Choroid plexus epithelial cell (primary cell): ENCODE data around the gene POLN.

ENCODE experiments used
- DNase-seq: peaks from one replicate; pipeline ENCODE4 v3.0.0-alpha.2; 2010; ENCODE audit warnings: low read depth
- H3K4me3 ChIP-seq: 2 replicates; pipeline ENCODE4 v1.5.1; 2011; ENCODE audit warnings: low read depth, mild to moderate bottlenecking, control low read depth, low read length, moderate library complexity
- TF ChIP-seq, protein P1 (sequence below): conservative IDR thresholded peaks from 2 replicates; pipeline ENCODE4 v1.5.1; 2011; ENCODE audit warnings: low read depth, mild to moderate bottlenecking, control low read depth, inconsistent platforms, low read length, moderate library complexity

POLN gene

DNA sequence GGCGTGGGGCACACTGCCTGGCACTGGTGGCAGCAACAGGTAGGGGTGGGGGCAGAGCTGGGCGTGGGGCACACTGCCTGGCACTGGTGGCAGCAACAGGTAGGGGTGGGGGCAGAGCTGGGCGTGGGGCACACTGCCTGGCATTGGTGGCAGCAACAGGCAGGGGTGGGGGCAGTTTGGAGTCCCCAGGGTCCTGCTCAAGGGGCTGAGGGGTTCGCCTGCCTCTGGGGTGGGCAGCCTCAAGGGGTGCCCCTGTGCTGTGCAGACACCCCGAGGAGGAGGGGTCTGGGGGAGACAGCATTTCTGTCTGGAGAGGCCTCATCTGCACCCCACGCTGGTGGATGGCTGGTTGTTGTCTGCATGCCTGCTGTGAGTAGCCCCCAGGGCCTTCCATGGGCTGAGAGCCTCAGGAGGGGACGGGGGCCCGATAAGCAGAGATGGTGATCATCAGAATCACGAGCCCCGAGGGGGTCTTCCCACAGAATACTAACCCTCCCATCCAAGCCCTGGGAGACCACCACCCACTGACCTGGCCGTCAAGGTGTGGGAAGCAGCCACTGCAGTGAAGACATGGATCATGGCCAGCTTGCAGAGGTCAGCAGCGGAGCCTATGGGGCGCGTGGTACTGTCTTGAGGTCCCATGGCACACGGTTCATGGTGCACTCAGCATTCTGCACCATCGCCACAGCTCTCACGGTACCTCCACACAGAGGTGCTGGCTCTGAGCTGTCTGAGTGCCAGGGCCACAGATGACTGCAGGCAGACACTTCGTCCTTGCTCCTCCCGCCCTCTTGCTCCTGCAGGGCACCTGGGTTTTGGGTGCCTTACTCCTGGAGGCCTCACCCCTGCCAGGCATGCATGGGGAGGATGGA is 161.3 kb downstream of the POLN start:
- no peak overlapping the region for H3K4me3 ChIP-seq
- TF ChIP-seq, protein P1, sequence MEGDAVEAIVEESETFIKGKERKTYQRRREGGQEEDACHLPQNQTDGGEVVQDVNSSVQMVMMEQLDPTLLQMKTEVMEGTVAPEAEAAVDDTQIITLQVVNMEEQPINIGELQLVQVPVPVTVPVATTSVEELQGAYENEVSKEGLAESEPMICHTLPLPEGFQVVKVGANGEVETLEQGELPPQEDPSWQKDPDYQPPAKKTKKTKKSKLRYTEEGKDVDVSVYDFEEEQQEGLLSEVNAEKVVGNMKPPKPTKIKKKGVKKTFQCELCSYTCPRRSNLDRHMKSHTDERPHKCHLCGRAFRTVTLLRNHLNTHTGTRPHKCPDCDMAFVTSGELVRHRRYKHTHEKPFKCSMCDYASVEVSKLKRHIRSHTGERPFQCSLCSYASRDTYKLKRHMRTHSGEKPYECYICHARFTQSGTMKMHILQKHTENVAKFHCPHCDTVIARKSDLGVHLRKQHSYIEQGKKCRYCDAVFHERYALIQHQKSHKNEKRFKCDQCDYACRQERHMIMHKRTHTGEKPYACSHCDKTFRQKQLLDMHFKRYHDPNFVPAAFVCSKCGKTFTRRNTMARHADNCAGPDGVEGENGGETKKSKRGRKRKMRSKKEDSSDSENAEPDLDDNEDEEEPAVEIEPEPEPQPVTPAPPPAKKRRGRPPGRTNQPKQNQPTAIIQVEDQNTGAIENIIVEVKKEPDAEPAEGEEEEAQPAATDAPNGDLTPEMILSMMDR = no peak
- no peak for DNase-seq

- TF ChIP-seq, protein P1 = no peak
- no peak for DNase-seq
- no peak overlapping the region for H3K4me3 ChIP-seq
Measured at GRCh38 chr4:2079926-2080325, 162.0 kb downstream of the POLN start.

DNA sequence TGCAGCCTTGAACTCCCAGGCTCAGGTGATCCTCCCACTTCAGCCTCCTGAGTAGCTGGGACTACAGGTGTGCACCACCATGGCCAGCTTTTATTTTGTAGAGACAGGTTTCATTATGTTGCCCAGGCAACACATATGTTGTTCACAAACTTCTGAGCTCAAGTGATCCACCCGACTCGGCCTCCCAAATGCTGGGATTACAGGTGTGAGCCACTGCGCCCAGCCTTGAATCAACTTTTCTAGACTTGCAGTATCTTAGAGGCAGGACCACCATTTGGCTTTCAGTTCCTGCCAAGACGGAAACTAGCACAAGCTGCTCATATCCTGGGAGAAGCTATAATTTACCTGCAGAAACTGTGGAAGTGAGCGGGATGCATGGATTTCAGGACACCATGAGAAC is 162.9 kb downstream of the POLN start:
- no peak overlapping the region for H3K4me3 ChIP-seq
- no peak for DNase-seq
- TF ChIP-seq, protein P1 = no peak

- no peak for DNase-seq
- no peak overlapping the region for H3K4me3 ChIP-seq
- TF ChIP-seq, protein P1 = no peak
Measured at GRCh38 chr4:2078584-2078983, 163.3 kb downstream of the POLN start.

DNA sequence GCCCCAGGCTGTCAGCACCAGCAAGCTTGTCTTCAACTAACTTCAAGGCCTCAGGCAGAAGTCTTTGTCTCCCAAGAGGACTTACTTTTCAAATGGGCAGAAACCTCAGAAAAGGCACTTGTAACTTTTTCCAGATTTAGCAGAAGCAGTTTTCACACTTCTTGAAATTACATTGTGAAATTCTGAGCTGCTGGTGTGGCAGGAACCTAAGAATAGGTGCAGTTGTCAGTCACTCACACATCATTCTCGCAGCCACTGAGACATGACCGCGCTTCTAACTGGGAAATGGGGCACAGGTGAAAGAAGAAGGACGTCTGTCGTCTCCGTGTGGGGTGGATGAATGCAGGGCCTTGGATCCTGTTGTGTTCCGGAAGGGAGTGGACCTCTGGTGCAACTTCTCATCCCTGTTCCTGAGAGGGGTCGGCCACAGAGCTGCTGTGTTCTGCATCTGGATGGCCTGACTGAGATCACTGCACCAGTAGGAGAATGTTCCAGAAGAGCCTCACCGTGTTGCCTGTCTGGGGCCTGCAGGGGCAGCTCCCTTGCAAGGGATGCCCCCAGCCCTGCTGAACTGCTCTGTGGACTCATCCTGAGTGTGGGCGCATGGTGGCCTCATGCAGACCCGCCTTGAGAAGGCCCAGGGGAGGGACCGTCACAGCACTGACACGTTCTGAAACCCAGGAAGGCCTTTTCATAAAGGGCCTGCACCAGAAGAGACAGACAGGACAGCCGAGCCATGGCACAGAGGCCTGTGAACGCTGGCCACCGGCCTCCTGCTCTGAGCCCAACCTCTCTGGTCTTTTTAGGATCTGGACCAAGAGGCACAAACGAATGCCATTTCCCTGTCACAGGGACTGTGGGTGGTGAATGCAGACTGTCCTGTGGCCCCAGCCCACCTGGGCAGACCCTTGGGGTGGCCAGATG is 164.1 kb downstream of the POLN start:
- TF ChIP-seq, protein P1 = no peak
- H3K4me3 ChIP-seq = no peak overlapping the region
- no peak for DNase-seq

DNA sequence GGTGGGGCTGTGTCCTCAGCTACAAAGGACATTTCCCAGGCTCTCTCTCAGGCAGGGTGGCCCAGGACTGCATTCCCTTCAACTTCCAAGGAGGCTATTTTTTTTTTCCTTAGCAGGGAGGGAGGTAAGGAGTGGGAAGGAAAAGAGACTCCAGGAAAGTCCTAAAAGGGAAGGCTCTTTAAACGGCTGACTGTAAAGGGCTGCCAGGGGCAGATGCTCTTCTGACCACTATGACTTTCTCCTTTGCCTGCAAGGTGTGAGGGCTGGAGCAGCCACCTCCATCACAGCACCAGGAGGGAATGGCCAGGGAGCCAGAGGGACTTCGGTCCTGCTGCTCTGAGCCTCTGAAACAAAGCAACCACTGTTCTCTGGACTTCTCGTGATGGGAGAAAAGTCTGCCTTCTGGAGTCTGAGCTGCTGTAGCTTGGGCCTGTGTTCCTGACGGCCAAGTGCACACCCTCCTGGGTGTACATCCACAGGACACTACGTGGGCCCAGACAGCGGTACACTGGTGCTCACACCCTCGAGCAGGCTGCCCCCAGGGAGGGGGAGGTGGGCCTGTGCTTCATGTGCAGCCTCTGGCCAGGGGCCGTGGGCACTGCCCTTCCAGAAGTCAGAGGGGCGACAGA is 164.9 kb downstream of the POLN start:
- TF ChIP-seq, protein P1 = no peak
- no peak for DNase-seq
- H3K4me3 ChIP-seq = no peak overlapping the region
